Ovary (tissue), 3 donors: ENCODE data around the gene PKM.

Experiments used
- CTCF ChIP-seq, 3 donors: fragments of 450-650 bp in 2 of 3; fragments of 200-600 bp in 1 of 3; IDR thresholded peaks; one replicate each; pipeline versions ENCODE4 v1.5.1 to v1.8.0; 2016 to 2022; ENCODE audit warnings: antibody characterized with exemption in 3 of 3, mild to moderate bottlenecking in 1 of 3
- POLR2A ChIP-seq: fragments of 450-650 bp; IDR thresholded peaks from one replicate; pipeline ENCODE4 v1.6.1; 2017; ENCODE audit warnings: antibody characterized with exemption, mild to moderate bottlenecking, moderate library complexity
- donor health status: DM: no; HTN: no; CAD: no.

- no peak for TF ChIP-seq POLR2A
- no peak for TF ChIP-seq CTCF (IDR thresholded peaks at IDR 0.05)
Measured at GRCh38 chr15:72248514-72248913, 17.5 kb upstream of the PKM start.
